KOPT-K1 (cell line): ENCODE data around the gene TRPM1.

Experiments
- H3K27ac ChIP-seq: fragments of 200-600 bp; sonication (generic); 2 replicates; pipeline ENCODE4 v1.5.1; 2016; ENCODE audit warnings: antibody characterized with exemption, mild to moderate bottlenecking, low read depth, low read length; ENCODE audit not compliant: poor library complexity, severe bottlenecking
- H3K36me3 ChIP-seq: fragments of 200-600 bp; sonication (generic); 2 replicates; pipeline ENCODE4 v1.5.1; 2017; ENCODE audit warnings: antibody characterized with exemption, mild to moderate bottlenecking, low read length, moderate library complexity; ENCODE audit not compliant: insufficient read depth
- H3K9me3 ChIP-seq: fragments of 200-600 bp; sonication (generic); 2 replicates; pipeline ENCODE4 v1.5.1; 2017; ENCODE audit warnings: antibody characterized with exemption, low read length, mild to moderate bottlenecking; ENCODE audit not compliant: insufficient read depth, poor library complexity, severe bottlenecking

TRPM1 gene

DNA sequence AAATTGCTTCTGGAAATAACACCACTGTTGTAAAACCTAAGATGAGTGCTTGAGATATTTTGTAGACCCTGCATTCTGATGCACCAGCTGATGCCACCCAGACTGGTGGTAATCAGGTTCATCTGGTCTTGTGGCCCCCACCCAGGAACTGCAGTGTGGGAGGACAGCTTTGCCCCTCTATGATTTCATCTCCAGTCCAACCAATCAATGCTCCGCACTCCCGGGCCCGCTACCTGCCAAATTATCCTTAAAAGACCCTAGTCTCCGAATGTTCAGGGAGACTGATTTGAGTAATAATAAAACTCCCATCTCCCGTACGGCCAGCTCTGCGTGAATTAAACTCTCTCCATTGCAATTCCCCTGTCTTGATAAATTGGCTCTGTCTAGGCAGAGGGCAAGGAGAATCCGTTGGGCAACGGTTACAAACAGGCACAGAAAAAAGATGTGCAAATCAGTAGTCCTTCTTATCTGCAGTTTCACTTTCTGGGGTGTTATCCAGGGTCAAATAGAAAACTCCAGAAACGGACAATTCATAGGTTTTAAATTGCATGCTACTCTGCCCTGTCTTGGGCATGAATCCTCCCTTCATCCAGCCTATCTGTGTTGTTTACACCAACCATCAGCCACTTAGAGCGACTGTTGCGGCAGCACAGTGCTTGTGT, 29.2 kb upstream of the TRPM1 start:
- H3K9me3 ChIP-seq, result no peaks in the 10 kb centered on the region
- H3K36me3 ChIP-seq, result no peaks in the 10 kb centered on the region
- H3K27ac ChIP-seq, result no peak overlapping the region

DNA sequence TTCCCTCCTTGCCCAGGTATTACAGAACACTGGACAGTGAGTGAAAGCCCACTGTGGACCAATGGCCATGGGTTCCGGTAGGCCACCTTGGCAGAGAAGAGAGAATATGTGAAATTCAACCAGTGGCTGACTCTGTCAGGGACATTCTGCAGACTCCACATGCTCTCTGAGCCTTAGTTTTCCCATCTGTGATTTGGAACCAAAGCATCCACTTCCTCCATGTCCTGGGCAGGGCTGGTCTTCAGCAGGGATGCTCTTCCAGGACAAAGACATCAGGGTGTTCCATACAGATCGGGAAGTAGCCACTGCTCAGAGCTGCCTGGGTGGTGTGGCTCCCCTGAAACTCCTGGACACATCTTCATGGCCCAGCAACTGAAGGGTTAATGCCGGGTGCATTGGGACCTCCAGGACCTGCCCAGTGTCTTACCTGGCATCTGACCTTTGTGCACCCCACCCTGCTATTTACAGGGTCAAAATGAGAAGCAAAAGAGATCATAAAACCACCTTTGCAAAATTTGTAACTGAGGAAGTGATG, 28.3 kb upstream of the TRPM1 start:
- no peaks in the 10 kb centered on the region for H3K9me3 ChIP-seq
- H3K27ac ChIP-seq, result no peak overlapping the region
- no peaks in the 10 kb centered on the region for H3K36me3 ChIP-seq

DNA sequence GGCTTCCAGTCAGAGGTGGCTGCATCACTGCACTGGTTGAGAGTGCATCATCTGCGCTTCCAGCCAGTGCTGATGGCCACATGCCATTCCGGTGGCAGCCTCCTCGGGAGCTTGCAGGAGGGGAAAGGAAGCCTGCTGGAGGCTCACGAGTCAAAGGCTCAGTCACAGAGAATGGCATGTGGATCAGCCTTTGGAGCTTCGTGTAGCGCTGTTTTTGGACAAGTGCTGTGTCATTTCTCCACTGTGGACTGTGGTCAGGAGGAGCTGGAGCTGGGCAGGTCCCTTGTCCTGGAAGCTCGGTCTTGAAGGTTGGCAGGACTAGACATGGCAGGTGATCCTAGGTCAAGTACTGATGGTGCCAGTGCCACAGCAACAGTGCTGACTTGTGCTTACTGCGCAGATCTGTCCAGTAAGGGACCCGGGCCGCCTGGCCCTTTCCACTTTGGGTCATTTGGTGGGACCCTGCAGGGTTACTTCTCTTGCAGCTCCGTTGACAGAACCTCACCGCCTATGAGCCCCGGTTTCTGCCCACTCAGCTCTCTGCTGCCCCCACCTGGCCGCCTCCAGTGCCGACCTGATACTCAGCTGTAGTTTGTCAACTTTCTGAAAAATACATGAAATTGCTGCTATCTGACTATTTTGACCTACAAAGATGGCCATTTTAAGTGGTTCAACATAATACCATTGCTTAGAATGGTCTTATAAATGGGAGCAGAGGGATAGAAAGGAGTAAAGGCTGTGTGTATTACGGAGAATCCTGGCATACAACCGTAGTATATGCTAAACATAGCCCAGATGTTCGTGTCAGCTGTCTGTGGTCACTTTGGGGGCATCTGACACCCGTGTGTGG, 27.6 kb upstream of the TRPM1 start:
- no peaks in the 10 kb centered on the region for H3K9me3 ChIP-seq
- H3K27ac ChIP-seq, result no peak overlapping the region
- no peaks in the 10 kb centered on the region for H3K36me3 ChIP-seq

DNA sequence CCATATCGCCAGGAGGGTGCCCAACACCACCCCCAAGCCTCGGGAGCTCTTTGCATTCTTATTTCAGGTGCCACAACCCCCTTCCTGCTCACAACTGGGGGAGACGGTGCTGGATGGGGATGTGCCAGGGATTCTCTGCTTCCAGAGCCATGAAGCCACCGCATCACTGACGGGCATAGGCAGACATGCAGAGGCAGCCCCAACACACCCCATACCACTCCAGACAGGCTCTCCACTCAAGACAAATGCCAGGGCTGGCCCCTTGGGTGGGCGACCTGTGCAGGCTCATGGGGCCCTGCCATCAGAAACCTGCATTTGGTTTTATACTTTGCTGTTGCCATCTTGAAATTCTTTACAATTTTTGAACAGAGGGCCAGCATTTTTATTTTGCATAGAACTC, 27.0 kb upstream of the TRPM1 start:
- H3K9me3 ChIP-seq, result no peaks in the 10 kb centered on the region
- H3K36me3 ChIP-seq, result no peaks in the 10 kb centered on the region
- H3K27ac ChIP-seq, result no peak overlapping the region

DNA sequence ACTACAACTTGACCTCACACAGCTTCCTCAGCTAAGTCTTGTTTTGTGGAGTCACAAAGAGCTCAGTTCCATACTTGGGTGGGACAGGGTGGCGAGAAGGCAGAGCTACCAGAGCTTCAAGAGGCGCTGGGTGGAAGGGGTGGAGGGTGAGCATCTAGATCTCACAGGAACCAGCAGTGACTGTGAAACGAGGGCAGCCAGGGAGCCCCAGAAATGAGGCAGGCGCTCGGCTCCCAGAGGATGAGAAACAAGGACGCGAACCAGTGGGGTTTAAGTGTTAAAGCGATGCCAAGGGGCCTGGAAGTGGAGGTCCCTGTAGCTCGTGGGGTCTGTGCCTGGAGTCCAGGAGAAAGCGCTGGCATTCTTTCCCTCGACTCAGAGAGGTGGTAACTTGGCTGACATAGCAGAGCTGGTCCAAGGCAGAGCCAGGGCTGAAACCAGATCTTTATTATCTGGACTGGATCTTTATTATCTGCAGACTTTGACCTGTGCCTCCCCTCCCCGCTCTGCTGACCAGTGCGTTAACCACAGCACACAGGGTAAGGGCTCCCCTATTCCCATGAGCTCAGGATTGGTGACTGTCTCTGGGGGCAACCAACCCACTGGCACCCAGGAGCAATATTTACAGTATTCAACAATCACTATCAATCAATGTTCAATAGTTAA, 26.2 kb upstream of the TRPM1 start:
- Histone ChIP-seq H3K36me3 (no peaks in the 10 kb centered on the region), H3K9me3 (peaks cover 1% of the 10 kb centered on the region), H3K27ac (no peak overlapping the region)

DNA sequence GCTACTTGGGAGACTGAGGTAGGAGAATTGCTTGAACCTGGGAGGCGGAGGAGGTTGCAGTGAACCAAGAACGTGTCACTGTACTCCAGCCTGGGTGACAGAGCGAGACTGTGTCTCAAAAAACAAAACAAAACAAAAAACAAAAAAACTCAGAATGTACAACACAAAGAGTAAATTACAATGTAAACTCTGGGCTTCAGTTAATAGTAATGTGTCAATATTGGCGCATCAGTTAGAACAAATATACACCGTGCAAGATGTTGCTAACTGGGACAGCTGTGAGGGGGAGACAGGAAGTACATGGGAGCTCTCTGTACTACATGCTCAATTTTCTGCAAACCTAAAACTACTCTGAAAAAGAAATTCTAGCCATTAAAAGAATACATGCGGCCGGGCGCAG, 23.5 kb upstream of the TRPM1 start:
- Histone ChIP-seq H3K9me3 (peaks cover 16% of the 10 kb centered on the region), H3K27ac (no peak overlapping the region), H3K36me3 (no peaks in the 10 kb centered on the region)

DNA sequence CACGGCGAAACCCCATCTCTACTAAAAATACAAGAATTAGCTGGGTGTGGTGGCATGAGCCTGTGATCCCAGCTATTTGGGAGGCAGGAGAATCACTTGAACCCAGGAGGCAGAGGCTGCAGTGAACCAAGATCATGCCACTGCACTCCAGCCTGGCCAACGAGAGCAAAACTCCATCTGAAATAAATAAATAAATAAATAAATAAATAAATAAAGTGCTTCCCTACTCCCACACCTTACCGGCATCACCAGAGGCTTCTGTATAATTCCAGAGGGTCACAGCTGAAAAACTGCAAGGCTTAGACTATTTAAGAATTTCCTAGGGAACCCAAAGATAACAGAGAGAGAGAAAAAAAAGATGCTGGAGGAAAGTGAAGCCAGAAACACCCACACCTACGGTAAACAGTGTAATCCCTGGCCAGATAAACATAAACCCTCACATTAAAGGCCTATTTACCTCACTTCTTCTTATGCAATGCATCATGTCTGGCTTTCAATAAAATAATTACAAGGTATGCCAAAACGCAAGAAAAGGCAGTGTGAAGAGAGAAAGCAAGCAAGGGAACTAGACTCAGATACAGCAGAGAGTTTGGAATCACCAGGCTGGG, 15.0 kb upstream of the TRPM1 start:
- Histone ChIP-seq H3K9me3 (peaks cover 9% of the 10 kb centered on the region), H3K27ac (no peak overlapping the region)

DNA sequence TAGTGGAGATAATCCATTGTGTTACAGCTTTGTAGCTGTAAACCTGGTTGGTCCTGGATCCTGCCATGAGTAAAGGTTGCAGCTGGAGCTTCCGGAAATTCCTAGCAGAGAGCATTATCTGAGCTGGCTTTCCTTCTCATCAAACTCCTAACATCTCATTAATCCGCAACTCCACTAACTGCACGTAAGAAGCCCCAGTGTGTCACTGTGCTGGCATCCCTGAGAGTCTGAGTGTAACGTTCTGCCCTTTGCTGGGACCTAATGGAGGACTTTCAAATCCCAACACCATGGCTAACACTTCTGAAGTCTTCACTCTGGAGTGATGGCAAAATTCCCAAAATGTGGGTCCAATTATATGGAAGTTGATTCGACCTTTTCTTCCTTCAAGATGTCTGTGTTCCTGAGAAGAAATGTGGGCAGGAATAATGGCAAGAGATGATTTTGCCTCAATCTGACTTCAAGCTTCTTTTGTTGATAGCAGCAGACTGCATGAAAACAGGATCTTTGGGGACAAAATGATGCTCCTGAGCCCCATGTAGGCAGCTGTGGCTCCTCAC, 9.6 kb upstream of the TRPM1 start:
- no peaks in the 10 kb centered on the region for H3K36me3 ChIP-seq
- no peak overlapping the region for H3K27ac ChIP-seq

More for the DNA sequence above, 15.0 kb upstream of the TRPM1 start:
- H3K36me3 ChIP-seq, result no peaks in the 10 kb centered on the region

DNA sequence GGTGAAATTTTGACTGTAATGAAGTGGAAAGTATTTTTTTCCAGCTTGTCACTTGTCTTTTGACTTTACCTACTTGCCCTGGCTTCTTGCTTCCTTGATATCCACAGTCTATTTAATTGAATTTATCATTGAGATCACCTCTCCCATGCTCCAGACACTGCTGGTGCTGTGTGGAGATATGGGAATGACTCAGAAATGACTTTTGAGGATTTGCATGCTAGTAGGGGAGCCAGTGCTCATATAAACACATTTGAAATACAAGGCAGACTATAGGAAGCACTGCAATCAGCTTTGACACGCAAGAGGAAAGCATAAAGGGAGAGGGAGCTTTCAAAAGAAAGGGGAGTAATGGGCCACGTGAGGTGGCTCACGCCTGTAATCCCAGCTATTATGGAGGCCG, 7.3 kb upstream of the TRPM1 start:
- no peaks in the 10 kb centered on the region for H3K9me3 ChIP-seq
- no peak overlapping the region for H3K27ac ChIP-seq
- H3K36me3 ChIP-seq, result no peaks in the 10 kb centered on the region

More for the DNA sequence above, 9.6 kb upstream of the TRPM1 start:
- peaks cover 6% of the 10 kb centered on the region for H3K9me3 ChIP-seq

DNA sequence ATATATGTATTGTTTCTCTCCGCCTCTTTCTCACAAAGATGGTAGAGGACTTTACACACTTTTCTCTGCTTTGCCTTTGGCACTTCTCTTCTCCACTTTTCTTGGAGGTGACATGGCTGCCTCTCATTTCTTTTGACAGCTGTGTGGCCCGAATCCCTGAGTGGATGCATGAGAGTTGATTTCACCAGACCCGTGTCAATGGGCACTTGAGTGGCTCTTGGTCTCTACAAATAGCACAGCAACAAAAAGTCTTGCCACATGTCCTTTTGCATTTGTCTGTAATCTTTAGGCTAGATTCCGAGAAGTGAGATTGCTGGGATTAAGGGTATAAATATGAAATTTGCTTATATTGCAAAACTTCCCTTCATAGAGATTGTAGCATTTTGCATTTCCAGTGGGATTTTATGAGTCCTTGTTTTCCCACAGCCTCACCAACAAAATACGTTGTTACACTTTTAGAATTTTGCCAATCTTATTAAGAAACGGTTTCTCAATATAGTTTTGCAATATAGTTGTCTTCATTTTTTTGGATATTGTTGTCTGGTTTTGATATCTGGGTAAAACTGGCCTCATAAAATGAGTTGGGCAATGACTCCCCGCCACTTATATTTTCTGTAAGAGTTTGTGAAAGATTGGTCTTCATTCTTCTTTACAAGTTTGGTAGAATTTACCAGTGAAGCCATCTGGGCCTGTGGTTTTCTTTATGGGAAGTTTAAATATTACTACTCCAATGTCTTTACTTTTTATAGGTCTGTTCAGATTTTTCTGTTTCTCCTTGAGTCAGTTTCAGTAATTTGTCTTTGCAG, 5.2 kb upstream of the TRPM1 start:
- Histone ChIP-seq H3K27ac (no peak overlapping the region), H3K9me3 (no peaks in the 10 kb centered on the region), H3K36me3 (no peaks in the 10 kb centered on the region)

DNA sequence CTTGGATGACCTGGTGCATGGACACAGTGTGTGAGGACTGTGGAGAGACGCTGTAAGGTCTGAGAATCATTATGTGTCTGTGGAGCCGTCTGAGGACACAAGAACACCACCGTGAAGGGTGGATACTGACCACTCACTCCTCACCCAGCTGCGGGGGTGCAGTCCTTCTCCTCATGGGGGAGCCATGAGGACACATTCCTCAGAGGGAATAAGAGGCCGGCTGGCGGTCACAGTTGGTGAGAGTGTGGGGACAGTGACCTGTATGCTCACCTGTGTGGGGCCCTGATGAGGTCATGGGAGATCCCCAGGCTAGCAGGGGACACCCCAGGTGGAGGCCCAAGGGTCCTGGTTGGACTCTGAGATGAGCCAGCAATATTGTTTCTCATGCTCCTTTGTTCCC, 2.5 kb upstream of the TRPM1 start:
- no peaks in the 10 kb centered on the region for H3K9me3 ChIP-seq
- no peaks in the 10 kb centered on the region for H3K36me3 ChIP-seq
- no peak overlapping the region for H3K27ac ChIP-seq

DNA sequence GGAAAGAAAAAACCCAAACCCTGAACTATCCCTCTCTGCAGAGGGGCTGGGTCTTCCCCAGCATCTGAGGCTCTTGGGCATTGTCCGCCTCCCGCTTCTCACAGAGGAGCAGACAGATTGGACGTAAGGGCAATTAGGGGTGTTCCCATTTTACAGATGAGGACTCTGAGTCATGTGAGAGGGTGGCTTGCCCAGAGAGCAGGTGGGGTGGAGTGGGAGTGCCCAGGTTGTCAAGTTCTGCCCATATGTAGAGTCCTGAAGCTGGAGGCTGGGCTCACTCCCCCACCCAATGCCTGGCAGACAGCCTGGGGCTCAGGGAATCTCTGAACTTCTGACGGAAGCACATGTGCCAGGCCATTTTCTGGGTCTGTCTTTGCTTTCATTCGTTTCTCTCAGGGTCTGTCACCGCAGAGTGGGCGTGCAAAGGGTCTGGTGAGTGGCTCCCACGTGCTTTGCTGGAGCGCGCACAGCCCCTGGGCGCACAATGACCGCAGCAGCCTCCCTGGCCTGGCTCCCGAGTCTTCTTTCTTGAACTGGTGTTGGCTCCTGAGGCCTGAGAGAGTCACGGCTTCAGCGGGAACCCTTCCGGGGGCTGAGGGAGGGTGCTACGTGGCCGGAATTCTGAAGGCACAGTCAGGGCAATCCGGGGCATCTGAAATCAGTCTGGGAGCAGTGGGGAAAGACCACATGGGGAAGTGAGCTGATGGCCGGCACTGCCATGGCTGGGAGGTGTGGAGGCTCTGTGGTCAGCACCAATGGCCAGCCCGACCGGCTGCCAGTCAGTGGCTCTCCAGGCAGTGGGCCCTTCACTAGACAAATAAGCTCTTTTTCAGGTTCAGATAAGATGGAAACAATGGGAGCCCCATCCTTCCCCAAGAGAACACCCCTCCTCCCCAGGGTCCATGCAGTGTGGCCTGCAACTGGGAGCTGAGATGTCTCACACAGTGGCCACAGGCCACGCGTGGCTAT, 1.1 kb upstream of the TRPM1 start:
- H3K9me3 ChIP-seq, result no peaks in the 10 kb centered on the region
- no peaks in the 10 kb centered on the region for H3K36me3 ChIP-seq
- no peak overlapping the region for H3K27ac ChIP-seq

DNA sequence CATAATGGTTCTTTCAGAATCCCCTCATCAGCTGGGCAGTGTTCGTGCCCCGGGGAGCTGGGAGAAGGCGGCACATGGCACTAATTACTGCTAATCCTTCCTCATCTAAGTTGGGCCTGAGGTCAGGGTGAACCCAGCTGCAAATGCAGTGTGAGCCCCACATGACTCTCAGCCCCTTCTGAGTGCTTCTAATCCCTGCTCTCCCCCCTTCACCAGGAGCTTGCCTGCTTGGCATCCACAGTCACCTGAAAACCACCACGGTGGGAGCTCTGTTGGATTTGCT, 455 bp upstream of the TRPM1 start:
- no peaks in the 10 kb centered on the region for H3K36me3 ChIP-seq
- H3K27ac ChIP-seq, result no peak overlapping the region

More for the DNA sequence above, 455 bp upstream of the TRPM1 start:
- H3K9me3 ChIP-seq, result no peaks in the 10 kb centered on the region
